DND-41 (cell line): ENCODE data around the gene SRRM5.

ENCODE experiments used
- ATAC-seq: fragments of 200-7000 bp; cut with Tn5 transposase; 3 replicates; pipeline ENCODE4 v1.9.1; 2021; ENCODE audit warnings: low read depth; ENCODE audit not compliant: insufficient read depth
- DNase-seq: peaks from one replicate; pipeline ENCODE4 v3.0.0-alpha.2; 2020
- H2AFZ ChIP-seq: 2 replicates; pipeline ENCODE4 v1.6.0; 2012; ENCODE audit warnings: low read depth, low read length
- H3K27ac ChIP-seq: 2 replicates; pipeline ENCODE4 v1.5.1; 2012; ENCODE audit warnings: low read length, inconsistent platforms
- H3K27me3 ChIP-seq: fragments of 200-600 bp; sonication (generic); 2 replicates; pipeline ENCODE4 v1.6.0; 2012; ENCODE audit warnings: low read length, mild to moderate bottlenecking, inconsistent platforms; ENCODE audit not compliant: insufficient read depth, poor library complexity
- H3K36me3 ChIP-seq: 2 replicates; pipeline ENCODE4 v1.5.1; 2012; ENCODE audit warnings: low read length, inconsistent platforms; ENCODE audit not compliant: insufficient read depth
- H3K4me1 ChIP-seq: 2 replicates; pipeline ENCODE4 v1.5.1; 2012; ENCODE audit warnings: mild to moderate bottlenecking, low read length; ENCODE audit not compliant: insufficient read depth
- H3K4me2 ChIP-seq: 2 replicates; pipeline ENCODE4 v1.6.0; 2012; ENCODE audit warnings: mild to moderate bottlenecking, moderate library complexity, low read length, inconsistent platforms; ENCODE audit not compliant: insufficient read depth
- H3K4me3 ChIP-seq, 2 experiments: fragments of 200-600 bp in 1 of 2; shearing (Covaris generic) in 1 of 2; 2 replicates each; pipeline ENCODE4 v1.5.1; 2012 to 2016; ENCODE audit warnings: inconsistent platforms in 2 of 2, low read length in 2 of 2, mild to moderate bottlenecking in 2 of 2, low read depth in 1 of 2, moderate library complexity in 1 of 2
- H3K79me2 ChIP-seq: 2 replicates; pipeline ENCODE4 v1.6.0; 2012; ENCODE audit warnings: low read length, inconsistent platforms; ENCODE audit not compliant: insufficient read depth
- H3K9ac ChIP-seq: 2 replicates; pipeline ENCODE4 v1.6.0; 2012; ENCODE audit warnings: low read depth, mild to moderate bottlenecking, inconsistent platforms, low read length, moderate library complexity
- H3K9me3 ChIP-seq: 2 replicates; pipeline ENCODE4 v1.5.1; 2012; ENCODE audit warnings: low read length, moderate library complexity, mild to moderate bottlenecking, inconsistent platforms; ENCODE audit not compliant: insufficient read depth, severe bottlenecking
- H4K20me1 ChIP-seq: 2 replicates; pipeline ENCODE4 v1.6.0; 2012; ENCODE audit warnings: low read length; ENCODE audit not compliant: insufficient read depth
- EZH2 ChIP-seq: IDR thresholded peaks from 3 replicates; pipeline ENCODE4 v1.6.1; 2012; ENCODE audit warnings: borderline replicate concordance, low read depth, mild to moderate bottlenecking, moderate library complexity, low read length, inconsistent platforms; ENCODE audit not compliant: severe bottlenecking
- TF ChIP-seq, protein P1 (sequence below): IDR thresholded peaks from 2 replicates; pipeline ENCODE4 v1.5.1; 2012; ENCODE audit warnings: borderline replicate concordance, low read length, moderate library complexity, mild to moderate bottlenecking; ENCODE audit not compliant: poor library complexity, severe bottlenecking; ENCODE audit errors: extremely low read depth

SRRM5 gene

GRCh38 chr19:43622956-43623355 is 11.1 kb downstream of the SRRM5 start:
- no peak overlapping the region for H3K4me2 ChIP-seq
- TF ChIP-seq, protein P1, sequence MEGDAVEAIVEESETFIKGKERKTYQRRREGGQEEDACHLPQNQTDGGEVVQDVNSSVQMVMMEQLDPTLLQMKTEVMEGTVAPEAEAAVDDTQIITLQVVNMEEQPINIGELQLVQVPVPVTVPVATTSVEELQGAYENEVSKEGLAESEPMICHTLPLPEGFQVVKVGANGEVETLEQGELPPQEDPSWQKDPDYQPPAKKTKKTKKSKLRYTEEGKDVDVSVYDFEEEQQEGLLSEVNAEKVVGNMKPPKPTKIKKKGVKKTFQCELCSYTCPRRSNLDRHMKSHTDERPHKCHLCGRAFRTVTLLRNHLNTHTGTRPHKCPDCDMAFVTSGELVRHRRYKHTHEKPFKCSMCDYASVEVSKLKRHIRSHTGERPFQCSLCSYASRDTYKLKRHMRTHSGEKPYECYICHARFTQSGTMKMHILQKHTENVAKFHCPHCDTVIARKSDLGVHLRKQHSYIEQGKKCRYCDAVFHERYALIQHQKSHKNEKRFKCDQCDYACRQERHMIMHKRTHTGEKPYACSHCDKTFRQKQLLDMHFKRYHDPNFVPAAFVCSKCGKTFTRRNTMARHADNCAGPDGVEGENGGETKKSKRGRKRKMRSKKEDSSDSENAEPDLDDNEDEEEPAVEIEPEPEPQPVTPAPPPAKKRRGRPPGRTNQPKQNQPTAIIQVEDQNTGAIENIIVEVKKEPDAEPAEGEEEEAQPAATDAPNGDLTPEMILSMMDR = no peak
- no peak for TF ChIP-seq EZH2
- ATAC-seq (no peak), DNase-seq (no peak)
- H3K79me2 ChIP-seq = peaks cover 17% of the 10 kb centered on the region
- no peak overlapping the region for H3K4me3 ChIP-seq
- H3K36me3 ChIP-seq = no peaks in the 10 kb centered on the region; the same call in 1 of the 2 replicates
- H3K27me3 ChIP-seq = no peaks in the 10 kb centered on the region
- peaks cover 24% of the 10 kb centered on the region for H3K4me1 ChIP-seq
- H4K20me1 ChIP-seq = no peaks in the 10 kb centered on the region
- H3K9ac ChIP-seq = no peak overlapping the region
- H3K27ac ChIP-seq = no peak overlapping the region
- no peak overlapping the region for H2AFZ ChIP-seq
- H3K9me3 ChIP-seq = no peaks in the 10 kb centered on the region

DNA sequence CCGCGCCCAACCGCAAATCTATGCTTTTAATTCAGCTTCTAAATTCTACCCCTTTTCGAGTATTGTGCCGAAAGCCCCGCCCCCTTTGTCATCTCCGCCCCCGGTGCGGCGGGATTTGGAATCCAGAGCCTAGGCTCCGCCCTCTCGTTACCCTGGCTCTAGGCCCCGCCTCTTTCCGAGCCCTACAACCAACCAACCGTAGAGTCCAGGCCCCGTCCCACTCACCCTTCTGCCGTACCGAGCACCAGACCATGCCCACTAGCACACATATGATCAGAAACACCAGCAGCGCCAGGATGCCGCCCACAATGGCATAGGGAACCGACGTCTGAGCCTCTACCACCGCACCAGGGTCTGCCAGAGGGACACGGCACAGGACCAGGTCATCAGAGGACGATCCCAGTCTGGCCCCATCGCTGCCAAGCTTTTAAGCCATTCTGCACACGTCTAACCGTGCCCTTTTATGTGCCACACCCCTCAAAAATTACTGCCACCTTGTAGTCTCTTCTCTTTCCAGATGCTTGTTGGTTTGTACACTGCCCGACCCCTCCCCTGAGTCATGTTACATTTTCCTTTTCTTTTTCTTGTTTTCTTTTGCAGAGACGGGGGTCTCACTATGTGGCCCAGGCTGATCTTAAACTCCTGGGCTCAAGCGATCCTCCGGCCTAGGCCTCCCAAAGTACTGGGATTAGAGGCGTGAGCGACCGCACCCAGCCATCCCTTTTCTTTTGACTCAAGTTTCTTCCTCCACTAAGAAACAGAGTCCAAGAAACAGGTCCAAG is 12.2 kb downstream of the SRRM5 start:
- H3K4me3 ChIP-seq = no peak overlapping the region
- no peak overlapping the region for H3K27ac ChIP-seq
- peaks cover 6% of the 10 kb centered on the region for H3K79me2 ChIP-seq
- DNase-seq = peak; percentile 12
- no peak overlapping the region for H3K9ac ChIP-seq
- ATAC-seq = no peak
- no peaks in the 10 kb centered on the region for H3K9me3 ChIP-seq
- H3K36me3 ChIP-seq = no peaks in the 10 kb centered on the region; the same call in 1 of the 2 replicates
- no peak overlapping the region for H2AFZ ChIP-seq
- TF ChIP-seq EZH2 = no peak
- TF ChIP-seq, protein P1 = no peak
- peaks cover 15% of the 10 kb centered on the region for H3K4me1 ChIP-seq
- no peaks in the 10 kb centered on the region for H4K20me1 ChIP-seq
- H3K4me2 ChIP-seq = no peak overlapping the region
- H3K27me3 ChIP-seq = no peaks in the 10 kb centered on the region

DNA sequence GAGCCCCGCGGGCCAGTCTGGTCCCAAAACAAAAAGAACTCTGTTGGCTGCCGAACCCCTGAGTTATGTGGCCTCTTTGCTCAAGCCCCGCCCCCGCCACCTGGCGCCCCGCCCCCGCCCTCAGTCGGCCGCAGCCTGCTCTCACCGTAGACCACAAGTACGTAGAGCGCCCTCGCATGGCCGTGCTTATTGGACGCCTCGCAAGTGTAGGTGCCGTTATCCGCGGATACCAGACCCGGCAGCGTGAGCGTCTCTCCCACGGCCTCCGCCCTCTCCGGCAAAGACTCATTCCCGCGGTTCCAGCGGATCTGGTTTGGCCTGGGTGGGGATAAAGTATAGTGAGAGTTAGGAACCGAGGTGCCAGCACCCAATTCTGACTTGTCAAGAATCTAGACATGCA is 13.0 kb downstream of the SRRM5 start:
- no peak overlapping the region for H3K9ac ChIP-seq
- no peaks in the 10 kb centered on the region for H3K9me3 ChIP-seq
- no peak overlapping the region for H3K4me3 ChIP-seq
- peaks cover 11% of the 10 kb centered on the region for H3K4me1 ChIP-seq
- 0 out of 2 replicates have a peak, but pooled peaks cover 3% of the 10 kb centered on the region for H3K79me2 ChIP-seq
- TF ChIP-seq, protein P1 = peak; percentile 17
- TF ChIP-seq EZH2 = no peak
- no peaks in the 10 kb centered on the region for H3K27me3 ChIP-seq
- H3K27ac ChIP-seq = no peak overlapping the region
- H3K36me3 ChIP-seq = no peaks in the 10 kb centered on the region
- H4K20me1 ChIP-seq = no peaks in the 10 kb centered on the region
- DNase-seq (peak; percentile 74), ATAC-seq (peak; percentile 53)
- no peak overlapping the region for H3K4me2 ChIP-seq
- H2AFZ ChIP-seq = no peak overlapping the region
